HS-5 (cell line): ENCODE measurements around the gene MRGPRX4.

ENCODE experiments used
- DNase-seq: peaks from one replicate; pipeline ENCODE4 v3.0.0-alpha.2; 2012; ENCODE audit warnings: low read depth

The MRGPRX4 gene

DNA sequence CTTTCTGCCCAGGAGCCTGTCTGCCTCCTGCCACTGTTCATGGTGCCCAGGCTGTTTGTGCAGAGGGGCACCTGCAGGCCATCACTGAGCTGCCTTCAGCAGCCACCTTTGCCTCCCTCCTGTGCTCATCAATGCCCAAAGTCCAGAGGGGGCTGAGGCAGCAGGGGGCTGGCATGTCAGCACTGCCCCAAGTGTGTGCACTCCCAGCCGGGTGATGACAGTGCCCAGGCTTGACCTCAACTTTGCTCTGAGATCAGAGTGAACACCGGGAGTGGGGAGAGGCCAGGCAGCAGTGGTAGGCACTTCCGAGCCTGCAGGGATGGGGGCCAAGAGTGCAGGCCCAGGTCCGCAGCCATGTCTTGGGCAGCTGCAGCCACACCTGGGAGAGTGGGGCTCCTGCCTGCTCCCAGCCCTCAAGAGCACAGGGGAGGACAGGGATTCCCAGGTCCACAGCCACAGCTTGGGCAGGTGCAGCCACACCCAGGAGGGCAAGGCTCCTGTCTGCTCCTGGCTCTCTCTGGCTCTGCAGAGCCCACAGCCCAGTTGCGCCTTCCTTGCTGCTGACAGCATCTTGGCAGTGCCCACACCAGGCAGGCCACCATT is 48.7 kb downstream of the MRGPRX4 start:
- no peak for DNase-seq

DNA sequence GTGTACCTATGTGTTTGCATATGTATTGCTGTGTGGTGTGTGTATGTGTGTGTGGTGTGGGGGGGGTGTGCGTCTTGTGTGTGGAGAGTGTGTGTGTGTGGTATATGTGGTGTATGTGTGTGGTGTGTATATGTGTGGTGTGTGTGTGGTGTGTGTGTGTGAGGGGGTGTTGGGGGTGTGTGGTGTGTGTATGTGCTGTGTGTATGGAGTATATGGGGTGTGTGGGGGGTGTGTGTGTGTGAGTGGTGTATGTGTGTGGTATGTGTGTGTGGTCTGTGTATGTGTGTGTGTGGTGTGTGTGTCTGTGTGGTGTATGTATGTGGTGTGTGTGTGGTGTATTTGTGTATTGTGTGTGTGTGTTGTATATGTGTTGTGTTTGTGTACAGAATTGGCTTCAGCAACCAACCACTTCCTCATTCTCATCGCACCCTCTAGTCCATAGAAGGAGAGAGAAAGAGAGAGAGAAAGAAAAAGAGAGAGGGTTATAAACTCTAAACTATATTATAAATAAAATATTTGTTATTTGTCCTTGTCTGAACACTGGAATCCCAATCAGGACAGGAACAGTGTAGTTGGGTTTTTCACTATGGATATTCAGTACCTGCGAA is 50.3 kb downstream of the MRGPRX4 start:
- no peak for DNase-seq
